ENCODE results near the gene CWC27.

The CWC27 gene

GRCh38 chr5:64861281-64861680 is 92.6 kb downstream of the CWC27 start:
- H3K4me3 ChIP-seq (replicated peaks; ENCODE audit: low read depth, low read length) = no peak overlapping the region
- no peak for DNase-seq (ENCODE audit: extremely low read depth, insufficient read length)
- H3K36me3 ChIP-seq (ENCODE audit: control insufficient read depth, insufficient read depth, low read length) = no peaks in the 10 kb centered on the region
- H3K27me3 ChIP-seq (replicated peaks; ENCODE audit: control insufficient read depth, insufficient read depth, low read length) = no peaks in the 10 kb centered on the region
- no peak for TF ChIP-seq CTCF (IDR thresholded peaks at IDR 0.05; ENCODE audit: insufficient read depth, low read length, poor library complexity, severe bottlenecking)

GRCh38 chr5:64864171-64864570 is 95.4 kb downstream of the CWC27 start:
- Histone ChIP-seq H3K4me3 (replicated peaks; ENCODE audit: low read depth, low read length) (no peak overlapping the region), H3K36me3 (ENCODE audit: control insufficient read depth, insufficient read depth, low read length) (no peaks in the 10 kb centered on the region), H3K27me3 (replicated peaks; ENCODE audit: control insufficient read depth, insufficient read depth, low read length) (no peaks in the 10 kb centered on the region)
- DNase-seq (ENCODE audit: extremely low read depth, insufficient read length) = no peak
- no peak for TF ChIP-seq CTCF (IDR thresholded peaks at IDR 0.05; ENCODE audit: insufficient read depth, low read length, poor library complexity, severe bottlenecking)

- H3K4me3 ChIP-seq (replicated peaks; ENCODE audit: low read depth, low read length) = no peak overlapping the region
These were observed 96.9 kb downstream of the CWC27 start for GRCh38 chr5:64865662-64866061.

GRCh38 chr5:64869419-64869818 is 100.7 kb downstream of the CWC27 start:
- no peak for TF ChIP-seq CTCF (IDR thresholded peaks at IDR 0.05; ENCODE audit: insufficient read depth, low read length, poor library complexity, severe bottlenecking)
- no peaks in the 10 kb centered on the region for H3K36me3 ChIP-seq (ENCODE audit: control insufficient read depth, insufficient read depth, low read length)
- no peak for DNase-seq (ENCODE audit: extremely low read depth, insufficient read length)
- no peak overlapping the region for H3K4me3 ChIP-seq (replicated peaks; ENCODE audit: low read depth, low read length)
- H3K27me3 ChIP-seq (replicated peaks; ENCODE audit: control insufficient read depth, insufficient read depth, low read length) = no peaks in the 10 kb centered on the region

More at GRCh38 chr5:64865662-64866061, 96.9 kb downstream of the CWC27 start:
- no peaks in the 10 kb centered on the region for H3K27me3 ChIP-seq (replicated peaks; ENCODE audit: control insufficient read depth, insufficient read depth, low read length)
- no peaks in the 10 kb centered on the region for H3K36me3 ChIP-seq (ENCODE audit: control insufficient read depth, insufficient read depth, low read length)
- no peak for TF ChIP-seq CTCF (IDR thresholded peaks at IDR 0.05; ENCODE audit: insufficient read depth, low read length, poor library complexity, severe bottlenecking)
- no peak for DNase-seq (ENCODE audit: extremely low read depth, insufficient read length)

- H3K36me3 ChIP-seq (ENCODE audit: control insufficient read depth, insufficient read depth, low read length) = no peaks in the 10 kb centered on the region
- no peaks in the 10 kb centered on the region for H3K27me3 ChIP-seq (replicated peaks; ENCODE audit: control insufficient read depth, insufficient read depth, low read length)
- DNase-seq (ENCODE audit: extremely low read depth, insufficient read length) = no peak
- TF ChIP-seq CTCF (IDR thresholded peaks at IDR 0.05; ENCODE audit: insufficient read depth, low read length, poor library complexity, severe bottlenecking) = no peak
- H3K4me3 ChIP-seq (replicated peaks; ENCODE audit: low read depth, low read length) = no peak overlapping the region
These were observed 103.3 kb downstream of the CWC27 start for GRCh38 chr5:64872044-64872443.

GRCh38 chr5:64873441-64873840 is 104.7 kb downstream of the CWC27 start:
- Histone ChIP-seq H3K36me3 (ENCODE audit: control insufficient read depth, insufficient read depth, low read length) (no peaks in the 10 kb centered on the region), H3K27me3 (replicated peaks; ENCODE audit: control insufficient read depth, insufficient read depth, low read length) (no peaks in the 10 kb centered on the region), H3K4me3 (replicated peaks; ENCODE audit: low read depth, low read length) (no peak overlapping the region)
- DNase-seq (ENCODE audit: extremely low read depth, insufficient read length) = no peak
- TF ChIP-seq CTCF (IDR thresholded peaks at IDR 0.05; ENCODE audit: insufficient read depth, low read length, poor library complexity, severe bottlenecking) = no peak
